GM18907 (cell line): ENCODE measurements around the gene NDC1.

ENCODE experiments used
- ATAC-seq: cut with Tn5 transposase; IDR thresholded peaks from one replicate; pipeline ENCODE4 v1.9.1; 2021; ENCODE audit warnings: mild to moderate bottlenecking, moderate library complexity; ENCODE audit not compliant: unreplicated experiment

NDC1 gene

GRCh38 chr1:53733447-53733931, 104.6 kb downstream of the NDC1 start:
- ATAC-seq = no peak

DNA sequence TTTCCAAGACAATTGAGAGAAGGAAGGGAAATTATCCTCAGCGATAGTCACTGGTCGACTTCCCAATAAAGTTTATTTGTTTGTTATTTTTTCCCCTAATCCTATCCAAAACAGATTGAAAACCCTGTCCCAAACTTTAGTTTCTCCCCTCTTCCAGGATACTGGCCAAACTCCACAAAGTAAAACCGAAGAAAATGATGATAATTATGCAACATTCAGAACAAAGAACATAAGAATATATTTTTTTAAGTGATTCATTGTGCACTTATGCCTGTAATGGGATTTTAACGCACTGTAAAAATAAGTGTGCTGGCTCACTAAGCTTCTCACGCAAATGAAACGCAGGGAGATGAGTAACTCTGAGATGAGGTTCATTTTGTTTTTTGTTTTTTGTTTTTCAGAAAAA, 105.2 kb downstream of the NDC1 start:
- no peak for ATAC-seq

DNA sequence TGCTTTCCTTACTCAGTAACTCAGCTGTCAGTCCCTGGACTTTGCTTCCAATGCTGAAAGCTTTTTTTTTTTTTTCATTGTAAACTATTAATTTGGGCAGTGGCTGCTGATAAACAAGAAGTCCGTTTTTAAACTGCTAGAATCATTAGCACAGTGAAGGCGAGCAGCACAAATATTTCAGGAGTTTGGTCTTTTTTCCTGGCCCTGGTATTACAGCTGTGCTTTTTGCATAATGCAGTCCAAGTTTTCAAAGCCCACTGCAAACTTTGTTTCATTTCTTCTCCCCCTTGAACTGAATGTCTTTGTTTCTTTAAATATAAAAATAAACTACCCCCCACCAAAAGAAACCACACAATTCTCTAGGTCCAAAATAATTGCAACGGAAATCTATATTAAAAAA, 105.7 kb downstream of the NDC1 start:
- no peak for ATAC-seq

DNA sequence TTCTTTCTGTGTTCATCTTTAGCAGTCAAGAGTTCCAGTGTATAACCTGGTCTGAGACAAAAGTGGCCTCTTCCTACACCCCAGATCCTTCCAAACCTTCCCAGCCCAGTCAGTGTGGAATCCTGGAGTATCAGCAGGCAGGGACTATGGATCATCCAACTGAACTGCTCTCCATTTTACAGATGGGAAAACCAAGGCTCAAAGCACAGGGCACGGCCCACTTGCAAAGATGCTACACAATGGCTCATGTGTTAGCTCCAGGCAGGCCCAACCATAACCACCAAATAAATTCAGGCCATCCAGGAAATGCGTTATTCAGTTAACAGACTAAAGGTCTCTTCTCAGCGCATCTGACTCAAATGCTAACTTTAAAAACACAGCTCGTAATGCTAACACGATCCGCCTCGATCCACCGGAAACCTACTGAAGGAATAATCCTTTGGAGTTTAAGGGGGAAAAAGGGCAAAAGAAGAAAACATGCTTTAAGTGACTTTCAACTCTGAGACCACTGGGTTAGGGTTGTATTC, 106.3 kb downstream of the NDC1 start:
- no peak for ATAC-seq

DNA sequence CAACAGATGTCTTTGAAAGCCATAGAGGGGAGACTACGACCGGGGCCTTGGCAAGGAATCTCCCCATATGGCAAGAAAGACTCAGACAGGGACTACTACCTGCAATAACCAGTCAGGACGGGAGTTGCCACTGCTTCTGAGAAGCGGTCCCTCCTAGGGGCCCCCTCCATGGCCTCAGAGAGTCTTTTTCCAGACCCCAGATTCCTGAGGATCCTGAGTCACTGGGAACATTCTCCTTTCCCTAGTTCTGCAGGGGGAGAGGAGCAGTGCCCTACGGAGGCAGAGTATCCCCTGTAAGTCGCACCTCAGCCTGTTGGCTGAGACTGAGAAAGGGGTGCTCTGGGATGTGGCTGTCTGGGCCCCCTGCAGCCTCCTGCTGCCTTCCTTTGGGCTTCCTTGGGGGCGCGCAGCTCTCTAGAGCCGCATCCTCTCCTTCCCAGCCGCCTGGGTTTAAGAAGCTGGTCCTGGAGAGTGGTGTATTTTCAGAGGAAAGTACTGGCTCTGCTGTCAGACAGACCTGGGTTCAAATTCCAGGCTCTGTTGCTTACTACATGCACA, 107.0 kb downstream of the NDC1 start:
- no peak for ATAC-seq

DNA sequence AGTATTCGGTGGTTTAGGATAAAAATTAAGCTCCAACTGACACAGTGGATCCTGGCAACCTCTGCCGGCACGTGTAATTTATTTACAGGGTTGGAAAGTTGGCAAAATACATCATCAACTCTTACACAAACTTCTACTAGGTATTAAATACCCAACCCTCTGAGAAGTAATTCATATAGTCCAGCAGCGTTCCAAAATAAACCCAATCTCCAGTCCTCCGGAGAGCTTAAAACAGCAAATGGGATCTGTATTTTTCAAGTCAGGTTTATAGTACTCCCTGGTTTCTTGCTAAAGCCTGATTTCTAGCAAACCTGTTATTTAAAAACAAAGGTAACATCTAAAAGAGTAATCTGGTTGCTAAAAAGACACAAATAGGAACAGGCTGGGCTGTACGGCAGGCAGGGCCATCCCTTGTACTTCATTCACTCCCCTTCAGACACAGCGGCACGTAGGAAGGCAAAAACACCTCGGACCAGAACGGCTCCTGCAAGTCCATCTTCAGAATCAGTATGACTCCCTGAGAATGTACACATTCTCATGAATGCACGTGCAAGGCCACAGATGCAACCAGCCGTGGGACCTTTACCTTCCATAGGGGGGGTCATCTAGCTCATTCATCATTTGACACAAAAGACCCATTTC, 107.8 kb downstream of the NDC1 start:
- ATAC-seq = no peak

DNA sequence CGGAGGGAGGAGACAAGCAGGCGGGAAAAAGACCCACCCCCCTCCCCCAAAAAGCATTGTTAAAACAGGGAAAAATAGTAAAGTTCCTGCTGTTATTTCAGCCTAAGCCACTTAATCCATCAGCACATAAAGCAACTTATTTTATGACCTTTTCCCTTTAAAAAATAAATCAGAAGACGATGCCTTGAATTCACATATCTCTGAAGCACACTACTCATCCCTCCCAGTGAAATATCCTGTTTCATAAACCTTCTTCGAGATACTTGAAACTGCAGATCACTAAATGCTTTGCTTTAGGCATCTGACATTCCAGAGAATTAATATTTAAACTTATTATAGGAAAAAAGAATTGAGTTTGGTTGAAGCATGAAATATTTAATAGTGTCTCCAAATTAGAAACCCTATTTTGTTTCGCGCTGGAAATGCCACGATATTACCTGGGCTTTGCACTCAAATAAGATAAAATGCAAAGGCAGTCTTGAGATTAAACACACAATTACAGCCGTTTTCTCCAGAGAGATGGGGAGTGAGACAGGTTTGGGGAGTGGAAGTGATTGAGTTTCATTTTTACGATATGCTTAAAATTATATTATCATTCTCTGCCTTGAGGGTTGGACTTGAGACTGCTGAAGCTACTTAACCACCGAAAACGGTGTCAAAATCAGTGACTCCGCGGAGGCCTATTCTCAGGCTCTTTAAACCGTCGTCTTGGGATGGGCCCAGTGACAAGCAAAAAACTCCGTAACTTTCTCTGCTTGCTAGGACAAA, 108.5 kb downstream of the NDC1 start:
- ATAC-seq = no peak

- no peak for ATAC-seq
Observed at GRCh38 chr1:53728702-53729455, 109.2 kb downstream of the NDC1 start.

- no peak for ATAC-seq
Observed at GRCh38 chr1:53728196-53728595, 109.9 kb downstream of the NDC1 start.

DNA sequence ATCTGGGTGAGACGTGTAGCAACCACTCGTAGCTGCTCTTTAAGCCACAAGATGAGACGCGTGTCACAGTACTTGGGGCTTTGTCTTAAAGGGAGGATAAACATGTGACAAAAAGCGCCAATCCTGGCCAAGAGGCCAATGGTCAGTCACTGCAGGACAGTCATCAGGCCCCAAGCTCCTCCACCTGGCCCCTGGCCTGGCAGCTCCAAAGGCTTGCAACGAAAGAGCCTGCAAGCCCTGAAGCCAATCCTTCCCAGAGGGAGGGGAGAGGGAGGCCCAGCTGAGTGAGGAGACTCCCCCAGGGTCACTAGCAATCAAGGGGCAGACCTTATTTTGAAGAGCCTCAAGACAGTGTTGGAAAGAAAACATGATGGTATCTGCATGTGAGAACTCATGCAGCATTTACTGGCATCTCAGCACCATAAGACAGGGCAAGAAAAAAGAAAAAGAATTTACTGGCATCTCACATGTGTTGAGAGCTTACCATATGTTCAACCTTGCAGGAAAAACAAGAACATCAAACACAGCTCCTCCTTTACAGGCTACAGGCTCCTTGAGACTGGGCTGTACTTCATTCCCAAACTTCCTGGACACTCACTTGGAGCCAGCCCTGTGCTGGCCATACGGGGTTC, 110.5 kb downstream of the NDC1 start:
- ATAC-seq = no peak

- no peak for ATAC-seq
Observed at GRCh38 chr1:53726009-53726600, 112.0 kb downstream of the NDC1 start.

GRCh38 chr1:53725238-53725689, 112.8 kb downstream of the NDC1 start:
- no peak for ATAC-seq

DNA sequence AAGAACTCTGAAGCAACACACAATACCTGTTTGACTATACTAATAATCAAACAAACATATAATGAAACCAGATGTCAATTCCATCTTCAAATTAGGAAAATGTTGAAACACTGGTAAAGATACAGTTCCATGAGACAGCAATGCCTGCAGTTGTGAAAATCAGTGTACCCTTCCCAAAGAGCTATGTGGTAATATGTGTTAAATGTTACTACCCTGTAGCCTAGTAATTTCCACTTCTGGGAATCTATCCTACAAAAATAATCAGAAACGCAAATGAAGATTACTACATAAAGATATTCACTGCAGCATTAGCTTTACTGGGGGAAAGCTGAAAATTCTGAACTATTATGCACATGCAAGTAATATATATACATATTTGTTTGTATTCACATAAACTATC, 116.1 kb downstream of the NDC1 start:
- no peak for ATAC-seq

DNA sequence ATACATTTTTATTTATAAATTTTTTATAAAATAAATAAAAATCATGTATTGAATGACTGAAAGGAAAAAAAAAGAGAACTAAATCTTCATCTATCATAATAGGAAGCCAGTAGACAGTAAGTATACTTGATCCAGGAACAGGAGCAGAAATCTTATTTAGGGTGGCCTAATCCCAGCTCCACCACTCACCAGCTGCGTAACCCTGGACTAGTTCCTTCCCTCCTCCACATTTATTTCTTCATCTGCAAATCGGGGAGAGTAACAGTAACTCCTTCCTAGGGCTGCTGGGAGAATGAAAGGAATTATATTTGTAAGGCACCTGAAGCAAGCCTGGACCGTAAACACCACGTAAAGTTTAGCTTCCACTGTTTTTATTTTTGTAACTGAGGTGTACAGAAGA, 117.0 kb downstream of the NDC1 start:
- no peak for ATAC-seq

GRCh38 chr1:53719469-53719868, 118.6 kb downstream of the NDC1 start:
- ATAC-seq = no peak

DNA sequence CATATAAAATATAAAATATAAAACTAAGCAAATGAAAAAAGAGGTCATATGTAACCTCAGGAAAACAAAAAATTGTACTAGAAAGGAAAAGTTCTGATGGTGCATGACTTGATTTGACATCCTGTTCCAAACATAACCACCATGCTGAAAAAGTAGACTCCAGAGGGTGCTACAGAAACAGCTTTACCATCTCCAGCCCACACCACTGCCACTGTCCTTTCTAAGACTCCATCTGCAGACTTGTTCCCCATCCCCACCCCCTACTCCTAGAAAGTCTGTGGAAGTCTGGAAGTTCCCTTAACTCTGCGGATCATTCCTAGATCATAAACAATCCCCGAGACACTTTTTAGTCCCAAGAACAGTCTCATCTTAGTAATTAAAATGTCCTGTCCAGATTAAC, 119.7 kb downstream of the NDC1 start:
- no peak for ATAC-seq

DNA sequence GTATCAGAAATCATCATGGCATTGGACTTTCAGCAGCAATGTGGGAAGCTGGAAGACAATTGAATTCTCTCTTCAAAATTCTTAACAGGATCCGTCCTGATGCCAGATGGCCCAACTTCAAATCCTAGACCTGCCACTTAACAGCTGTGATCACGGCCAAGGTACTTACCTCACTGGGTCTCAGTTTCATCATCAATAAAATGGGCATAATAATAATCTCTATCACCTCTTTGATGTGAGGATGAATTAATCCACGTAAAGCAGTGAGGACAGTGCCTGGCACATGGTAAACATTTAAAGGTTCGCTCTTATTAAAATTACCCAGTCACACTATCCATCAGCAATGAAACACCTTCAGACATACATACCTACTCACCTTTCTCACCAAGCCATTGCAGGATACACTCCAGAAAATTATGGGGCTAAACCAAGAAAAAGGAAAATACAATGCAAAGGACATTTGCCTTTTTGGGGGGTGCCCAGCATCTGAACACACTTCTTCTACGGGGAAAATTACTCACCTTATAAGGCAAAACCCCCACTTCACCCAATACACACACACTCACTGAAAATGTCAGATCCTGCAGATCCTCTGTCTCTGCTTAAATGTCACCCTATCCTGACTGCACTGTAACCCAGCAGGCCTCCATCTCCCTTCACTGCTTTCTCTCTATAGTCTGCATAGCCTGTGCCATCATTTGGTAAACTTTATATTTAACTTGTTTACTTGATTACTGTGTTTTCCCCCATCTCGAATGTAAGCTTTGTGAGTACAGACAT, 120.9 kb downstream of the NDC1 start:
- no peak for ATAC-seq

DNA sequence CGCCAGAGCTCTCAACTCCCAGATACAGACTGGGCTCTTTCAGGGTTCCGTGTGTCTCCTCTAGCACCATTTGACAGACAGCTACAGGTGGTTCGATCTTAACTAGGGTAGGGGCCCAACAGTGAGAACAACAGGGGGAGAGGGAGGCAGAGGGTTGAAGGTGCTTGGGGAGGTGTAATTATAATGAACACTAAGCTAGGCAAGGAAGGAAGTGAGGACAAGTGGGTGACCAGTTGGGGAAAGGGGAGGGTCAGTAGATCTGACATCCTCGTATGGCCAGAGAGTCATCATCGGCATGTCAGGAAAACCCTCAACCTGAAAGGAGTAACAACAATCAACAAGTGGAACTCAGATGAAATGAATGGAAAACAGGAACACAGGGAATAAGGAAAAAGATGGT, 121.9 kb downstream of the NDC1 start:
- ATAC-seq = no peak

DNA sequence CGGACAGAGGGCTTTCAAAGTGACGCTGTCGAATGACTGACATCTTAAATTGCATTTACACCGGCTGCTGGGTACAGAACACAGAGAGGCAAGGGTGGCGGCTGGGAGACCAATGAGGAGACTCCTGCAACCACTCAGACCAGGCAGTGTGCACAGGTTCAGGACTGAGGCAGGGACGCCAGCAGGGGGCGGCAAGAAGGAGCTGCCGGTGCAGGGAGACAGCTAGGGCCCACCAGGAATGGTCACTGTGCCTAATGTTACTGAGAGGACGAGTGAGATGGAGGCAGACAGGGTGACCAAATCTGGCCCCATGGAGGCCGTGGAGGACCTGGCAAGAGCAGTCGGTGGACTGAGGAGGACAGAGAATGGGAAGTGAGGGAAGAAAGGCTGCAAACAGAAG, 122.6 kb downstream of the NDC1 start:
- no peak for ATAC-seq
